NB4 (cell line): ENCODE measurements around the gene USP6NL.

ENCODE experiments used
- CTCF ChIP-seq: IDR thresholded peaks from one replicate; pipeline ENCODE4 v1.5.1; 2012; ENCODE audit warnings: low read depth, low read length
- MAX ChIP-seq: IDR thresholded peaks from 2 replicates; pipeline ENCODE4 v1.6.1; 2011; ENCODE audit warnings: low read depth, low read length

- TF ChIP-seq CTCF = no peak
- no peak for TF ChIP-seq MAX
Measured at GRCh38 chr10:11557513-11557912, 53.9 kb downstream of the USP6NL start.
